Measurements from ENCODE around the gene ATG4D.

ATG4D gene

DNA sequence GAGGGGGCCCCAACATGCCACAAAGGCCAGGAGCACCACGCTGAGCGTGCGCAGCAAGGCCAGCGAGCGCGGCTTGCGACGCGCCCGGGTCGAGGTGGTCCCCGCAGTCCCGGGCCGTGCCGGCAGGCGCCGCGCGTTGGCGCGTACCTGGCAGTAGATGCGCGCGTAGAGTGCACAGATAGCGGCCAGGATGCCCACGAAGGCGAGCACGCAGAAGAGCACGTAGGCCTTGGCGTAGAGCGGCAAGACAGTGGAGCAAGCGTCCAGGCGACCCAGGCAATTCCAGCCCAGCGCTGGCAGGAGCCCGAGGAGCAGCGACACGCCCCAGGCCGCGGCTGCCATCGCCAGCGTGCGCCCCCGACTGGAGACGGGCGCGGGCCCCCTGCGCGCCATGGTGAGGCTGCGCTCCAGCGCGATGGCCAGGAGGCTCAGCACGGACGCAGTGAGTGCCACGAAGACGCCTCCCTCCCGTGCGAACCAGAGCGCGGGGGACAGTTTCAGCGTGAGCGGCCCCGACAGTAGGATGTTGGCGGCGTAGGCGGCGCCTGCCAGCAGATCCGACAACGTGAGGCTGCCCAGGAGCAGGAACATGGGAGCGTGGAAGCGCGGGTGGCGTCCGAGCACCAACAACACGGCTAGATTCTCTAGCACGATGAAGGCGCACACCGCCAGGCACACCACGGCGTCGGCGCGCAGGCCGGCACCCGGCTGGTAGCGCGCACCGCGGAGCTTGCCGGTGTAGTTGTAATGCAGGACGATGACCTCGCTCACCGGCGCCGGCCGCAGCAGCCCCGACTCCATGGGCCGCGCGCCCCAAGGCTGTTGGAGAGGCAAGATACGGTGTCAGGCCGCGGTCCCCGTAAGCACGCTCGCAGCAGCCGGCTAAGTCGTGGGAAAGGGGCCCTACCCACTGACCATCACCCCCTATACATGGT lies 29.2 kb upstream of the ATG4D start:
- no peak for TF ChIP-seq SNAI2 (CRISPR knock-in tag; IDR thresholded peaks at IDR 0.05)
- no peak for TF ChIP-seq TCF4 (CRISPR knock-in tag; IDR thresholded peaks at IDR 0.05; ENCODE audit: borderline replicate concordance)
- no peak for TF ChIP-seq ZFP30 (CRISPR knock-in tag; IDR thresholded peaks at IDR 0.05)
- no peak for TF ChIP-seq BACH2 (CRISPR knock-in tag; IDR thresholded peaks at IDR 0.05; ENCODE audit: borderline replicate concordance)
- no peak for TF ChIP-seq ISL1 (CRISPR knock-in tag; IDR thresholded peaks at IDR 0.05)
- TF ChIP-seq RARB (CRISPR knock-in tag; IDR thresholded peaks at IDR 0.05), result no peak
- no peak for TF ChIP-seq OSR1 (CRISPR knock-in tag; IDR thresholded peaks at IDR 0.05)
- no peak for ATAC-seq

DNA sequence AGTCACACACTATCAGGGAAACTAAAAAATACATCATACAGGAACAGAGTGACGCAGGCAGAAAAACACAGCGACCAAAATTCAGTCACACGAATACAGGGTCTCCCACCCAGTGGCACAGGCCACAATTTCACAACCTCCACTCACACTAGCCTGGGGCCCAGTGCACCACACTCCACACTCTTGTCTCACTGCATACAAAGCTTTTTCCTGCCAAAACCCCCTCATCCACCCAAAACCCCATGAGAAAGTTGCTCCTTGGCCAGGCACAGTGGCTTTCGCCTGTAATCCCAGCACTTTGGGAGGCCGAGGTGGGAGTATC lies 27.7 kb upstream of the ATG4D start:
- no peak for TF ChIP-seq RARB (CRISPR knock-in tag; IDR thresholded peaks at IDR 0.05)
- TF ChIP-seq, protein P1, sequence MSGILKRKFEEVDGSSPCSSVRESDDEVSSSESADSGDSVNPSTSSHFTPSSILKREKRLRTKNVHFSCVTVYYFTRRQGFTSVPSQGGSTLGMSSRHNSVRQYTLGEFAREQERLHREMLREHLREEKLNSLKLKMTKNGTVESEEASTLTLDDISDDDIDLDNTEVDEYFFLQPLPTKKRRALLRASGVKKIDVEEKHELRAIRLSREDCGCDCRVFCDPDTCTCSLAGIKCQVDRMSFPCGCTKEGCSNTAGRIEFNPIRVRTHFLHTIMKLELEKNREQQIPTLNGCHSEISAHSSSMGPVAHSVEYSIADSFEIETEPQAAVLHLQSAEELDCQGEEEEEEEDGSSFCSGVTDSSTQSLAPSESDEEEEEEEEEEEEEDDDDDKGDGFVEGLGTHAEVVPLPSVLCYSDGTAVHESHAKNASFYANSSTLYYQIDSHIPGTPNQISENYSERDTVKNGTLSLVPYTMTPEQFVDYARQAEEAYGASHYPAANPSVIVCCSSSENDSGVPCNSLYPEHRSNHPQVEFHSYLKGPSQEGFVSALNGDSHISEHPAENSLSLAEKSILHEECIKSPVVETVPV (CRISPR knock-in tag; IDR thresholded peaks at IDR 0.05), result no peak
- TF ChIP-seq BACH2 (CRISPR knock-in tag; IDR thresholded peaks at IDR 0.05; ENCODE audit: borderline replicate concordance), result no peak
- TF ChIP-seq ISL1 (CRISPR knock-in tag; IDR thresholded peaks at IDR 0.05), result no peak
- no peak for TF ChIP-seq ZFP30 (CRISPR knock-in tag; IDR thresholded peaks at IDR 0.05)
- no peak for TF ChIP-seq ZC3H10 (CRISPR knock-in tag; IDR thresholded peaks at IDR 0.05)
- TF ChIP-seq ZFP3 (CRISPR knock-in tag; IDR thresholded peaks at IDR 0.05), result no peak
- TF ChIP-seq ESRRG (CRISPR knock-in tag; IDR thresholded peaks at IDR 0.05), result no peak
- TF ChIP-seq, protein P2, sequence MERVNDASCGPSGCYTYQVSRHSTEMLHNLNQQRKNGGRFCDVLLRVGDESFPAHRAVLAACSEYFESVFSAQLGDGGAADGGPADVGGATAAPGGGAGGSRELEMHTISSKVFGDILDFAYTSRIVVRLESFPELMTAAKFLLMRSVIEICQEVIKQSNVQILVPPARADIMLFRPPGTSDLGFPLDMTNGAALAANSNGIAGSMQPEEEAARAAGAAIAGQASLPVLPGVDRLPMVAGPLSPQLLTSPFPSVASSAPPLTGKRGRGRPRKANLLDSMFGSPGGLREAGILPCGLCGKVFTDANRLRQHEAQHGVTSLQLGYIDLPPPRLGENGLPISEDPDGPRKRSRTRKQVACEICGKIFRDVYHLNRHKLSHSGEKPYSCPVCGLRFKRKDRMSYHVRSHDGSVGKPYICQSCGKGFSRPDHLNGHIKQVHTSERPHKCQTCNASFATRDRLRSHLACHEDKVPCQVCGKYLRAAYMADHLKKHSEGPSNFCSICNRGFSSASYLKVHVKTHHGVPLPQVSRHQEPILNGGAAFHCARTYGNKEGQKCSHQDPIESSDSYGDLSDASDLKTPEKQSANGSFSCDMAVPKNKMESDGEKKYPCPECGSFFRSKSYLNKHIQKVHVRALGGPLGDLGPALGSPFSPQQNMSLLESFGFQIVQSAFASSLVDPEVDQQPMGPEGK (CRISPR knock-in tag; IDR thresholded peaks at IDR 0.05; ENCODE audit: borderline replicate concordance), result no peak
- ATAC-seq, result no peak

DNA sequence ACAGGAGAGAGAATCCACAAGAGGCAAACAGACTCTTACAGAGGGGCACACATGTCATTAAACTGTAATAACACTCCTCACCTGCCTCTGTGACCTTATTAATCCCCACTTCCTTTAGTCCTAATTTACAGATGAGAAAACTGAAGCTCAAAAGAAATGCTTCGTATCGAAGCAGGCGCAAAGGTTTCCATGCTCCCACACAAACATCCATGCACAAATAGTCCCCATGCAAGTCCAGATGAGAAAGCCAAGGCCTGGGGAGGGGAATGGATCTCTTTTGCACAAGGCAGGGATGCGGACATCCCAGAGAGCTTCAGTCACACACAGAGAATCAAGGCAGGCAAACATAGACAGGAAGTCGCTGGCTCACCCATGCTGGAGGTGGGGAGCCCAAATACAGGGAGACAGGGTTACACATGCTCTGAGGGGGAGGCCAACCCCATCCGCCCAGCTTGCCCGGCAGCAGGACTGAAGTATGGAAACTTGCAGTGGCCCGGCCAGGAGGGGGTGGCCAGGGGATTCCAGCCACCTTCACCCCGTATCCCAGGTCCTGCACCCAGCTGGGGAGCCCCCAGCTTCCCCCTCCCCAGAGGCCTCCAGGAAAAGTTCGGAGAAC lies 26.9 kb upstream of the ATG4D start:
- TF ChIP-seq GLIS3 (CRISPR knock-in tag; IDR thresholded peaks at IDR 0.05) (no peak), ZFP3 (CRISPR knock-in tag; IDR thresholded peaks at IDR 0.05) (no peak), ZFP30 (CRISPR knock-in tag; IDR thresholded peaks at IDR 0.05) (no peak), PPARA (CRISPR knock-in tag; IDR thresholded peaks at IDR 0.05; ENCODE audit: borderline replicate concordance) (no peak), CSDC2 (CRISPR knock-in tag; IDR thresholded peaks at IDR 0.05) (no peak), BACH2 (CRISPR knock-in tag; IDR thresholded peaks at IDR 0.05; ENCODE audit: borderline replicate concordance) (no peak), ZNF8 (CRISPR knock-in tag; IDR thresholded peaks at IDR 0.05) (no peak), SNAI2 (CRISPR knock-in tag; IDR thresholded peaks at IDR 0.05) (no peak), ZNF70 (CRISPR knock-in tag; IDR thresholded peaks at IDR 0.05) (no peak), ZC3H10 (CRISPR knock-in tag; IDR thresholded peaks at IDR 0.05) (no peak), ISL1 (CRISPR knock-in tag; IDR thresholded peaks at IDR 0.05) (no peak), RARB (CRISPR knock-in tag; IDR thresholded peaks at IDR 0.05) (no peak), ZNF565 (CRISPR knock-in tag; conservative IDR thresholded peaks at IDR 0.05; ENCODE audit: low read depth) (no peak)
- TF ChIP-seq, protein P3, sequence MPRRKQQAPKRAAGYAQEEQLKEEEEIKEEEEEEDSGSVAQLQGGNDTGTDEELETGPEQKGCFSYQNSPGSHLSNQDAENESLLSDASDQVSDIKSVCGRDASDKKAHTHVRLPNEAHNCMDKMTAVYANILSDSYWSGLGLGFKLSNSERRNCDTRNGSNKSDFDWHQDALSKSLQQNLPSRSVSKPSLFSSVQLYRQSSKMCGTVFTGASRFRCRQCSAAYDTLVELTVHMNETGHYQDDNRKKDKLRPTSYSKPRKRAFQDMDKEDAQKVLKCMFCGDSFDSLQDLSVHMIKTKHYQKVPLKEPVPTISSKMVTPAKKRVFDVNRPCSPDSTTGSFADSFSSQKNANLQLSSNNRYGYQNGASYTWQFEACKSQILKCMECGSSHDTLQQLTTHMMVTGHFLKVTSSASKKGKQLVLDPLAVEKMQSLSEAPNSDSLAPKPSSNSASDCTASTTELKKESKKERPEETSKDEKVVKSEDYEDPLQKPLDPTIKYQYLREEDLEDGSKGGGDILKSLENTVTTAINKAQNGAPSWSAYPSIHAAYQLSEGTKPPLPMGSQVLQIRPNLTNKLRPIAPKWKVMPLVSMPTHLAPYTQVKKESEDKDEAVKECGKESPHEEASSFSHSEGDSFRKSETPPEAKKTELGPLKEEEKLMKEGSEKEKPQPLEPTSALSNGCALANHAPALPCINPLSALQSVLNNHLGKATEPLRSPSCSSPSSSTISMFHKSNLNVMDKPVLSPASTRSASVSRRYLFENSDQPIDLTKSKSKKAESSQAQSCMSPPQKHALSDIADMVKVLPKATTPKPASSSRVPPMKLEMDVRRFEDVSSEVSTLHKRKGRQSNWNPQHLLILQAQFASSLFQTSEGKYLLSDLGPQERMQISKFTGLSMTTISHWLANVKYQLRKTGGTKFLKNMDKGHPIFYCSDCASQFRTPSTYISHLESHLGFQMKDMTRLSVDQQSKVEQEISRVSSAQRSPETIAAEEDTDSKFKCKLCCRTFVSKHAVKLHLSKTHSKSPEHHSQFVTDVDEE (CRISPR knock-in tag; IDR thresholded peaks at IDR 0.05), result no peak
- TF ChIP-seq, protein P4, sequence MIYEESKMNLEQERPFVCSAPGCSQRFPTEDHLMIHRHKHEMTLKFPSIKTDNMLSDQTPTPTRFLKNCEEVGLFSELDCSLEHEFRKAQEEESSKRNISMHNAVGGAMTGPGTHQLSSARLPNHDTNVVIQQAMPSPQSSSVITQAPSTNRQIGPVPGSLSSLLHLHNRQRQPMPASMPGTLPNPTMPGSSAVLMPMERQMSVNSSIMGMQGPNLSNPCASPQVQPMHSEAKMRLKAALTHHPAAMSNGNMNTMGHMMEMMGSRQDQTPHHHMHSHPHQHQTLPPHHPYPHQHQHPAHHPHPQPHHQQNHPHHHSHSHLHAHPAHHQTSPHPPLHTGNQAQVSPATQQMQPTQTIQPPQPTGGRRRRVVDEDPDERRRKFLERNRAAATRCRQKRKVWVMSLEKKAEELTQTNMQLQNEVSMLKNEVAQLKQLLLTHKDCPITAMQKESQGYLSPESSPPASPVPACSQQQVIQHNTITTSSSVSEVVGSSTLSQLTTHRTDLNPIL (CRISPR knock-in tag; IDR thresholded peaks at IDR 0.05; ENCODE audit: low read depth), result no peak
- TF ChIP-seq, protein P1 (CRISPR knock-in tag; IDR thresholded peaks at IDR 0.05), result no peak
- TF ChIP-seq, protein P5, sequence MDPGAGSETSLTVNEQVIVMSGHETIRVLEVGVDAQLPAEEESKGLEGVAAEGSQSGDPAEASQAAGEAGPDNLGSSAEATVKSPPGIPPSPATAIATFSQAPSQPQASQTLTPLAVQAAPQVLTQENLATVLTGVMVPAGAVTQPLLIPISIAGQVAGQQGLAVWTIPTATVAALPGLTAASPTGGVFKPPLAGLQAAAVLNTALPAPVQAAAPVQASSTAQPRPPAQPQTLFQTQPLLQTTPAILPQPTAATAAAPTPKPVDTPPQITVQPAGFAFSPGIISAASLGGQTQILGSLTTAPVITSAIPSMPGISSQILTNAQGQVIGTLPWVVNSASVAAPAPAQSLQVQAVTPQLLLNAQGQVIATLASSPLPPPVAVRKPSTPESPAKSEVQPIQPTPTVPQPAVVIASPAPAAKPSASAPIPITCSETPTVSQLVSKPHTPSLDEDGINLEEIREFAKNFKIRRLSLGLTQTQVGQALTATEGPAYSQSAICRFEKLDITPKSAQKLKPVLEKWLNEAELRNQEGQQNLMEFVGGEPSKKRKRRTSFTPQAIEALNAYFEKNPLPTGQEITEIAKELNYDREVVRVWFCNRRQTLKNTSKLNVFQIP (CRISPR knock-in tag; IDR thresholded peaks at IDR 0.05; ENCODE audit: borderline replicate concordance, low read depth), result no peak
- TF ChIP-seq, protein P2 (CRISPR knock-in tag; IDR thresholded peaks at IDR 0.05; ENCODE audit: borderline replicate concordance), result no peak
- no peak; the same call in 2 of the 3 replicates for ATAC-seq

Data from SK-N-SH treated with all-trans-retinoic acid at 6 μM for 48 hours (cell line).